Epithelial cell of prostate (primary cell): ENCODE results near the gene ACOT7.

Experiments
- DNase-seq: peaks from one replicate; pipeline ENCODE4 v3.0.0-alpha.2; 2011; ENCODE audit warnings: low read depth, low spot score
- H3K27ac ChIP-seq: fragments of 450-650 bp; 2 replicates; pipeline ENCODE4 v1.5.1; 2017; ENCODE audit warnings: mild to moderate bottlenecking

Gene ACOT7

DNA sequence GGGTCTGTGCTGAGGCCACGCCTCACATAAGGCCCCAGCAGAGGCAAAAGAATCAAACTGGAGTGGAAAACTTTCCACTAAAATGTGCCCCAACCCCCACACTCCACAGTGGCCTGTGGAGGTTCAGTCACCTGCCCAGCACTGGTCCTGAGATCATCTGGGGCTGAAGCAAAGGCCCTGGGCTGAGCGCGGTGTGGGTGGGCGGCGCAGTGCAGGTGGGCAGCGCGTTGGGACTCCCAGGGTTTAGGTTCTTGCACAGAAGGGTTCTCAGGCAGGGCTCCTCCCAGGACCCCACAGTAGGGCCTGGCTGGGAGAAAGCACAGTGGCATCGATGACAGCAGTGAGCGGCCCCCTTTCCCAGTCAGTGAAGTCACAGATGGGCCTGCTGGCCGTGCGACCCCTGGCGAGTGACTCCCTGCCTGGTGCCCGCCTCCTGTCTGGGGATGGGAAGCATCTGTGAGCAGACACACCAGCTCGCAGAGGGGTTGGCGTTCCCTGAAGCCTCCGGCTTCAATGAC is 118.9 kb downstream of the ACOT7 start:
- no peak overlapping the region for H3K27ac ChIP-seq
- no peak for DNase-seq

DNA sequence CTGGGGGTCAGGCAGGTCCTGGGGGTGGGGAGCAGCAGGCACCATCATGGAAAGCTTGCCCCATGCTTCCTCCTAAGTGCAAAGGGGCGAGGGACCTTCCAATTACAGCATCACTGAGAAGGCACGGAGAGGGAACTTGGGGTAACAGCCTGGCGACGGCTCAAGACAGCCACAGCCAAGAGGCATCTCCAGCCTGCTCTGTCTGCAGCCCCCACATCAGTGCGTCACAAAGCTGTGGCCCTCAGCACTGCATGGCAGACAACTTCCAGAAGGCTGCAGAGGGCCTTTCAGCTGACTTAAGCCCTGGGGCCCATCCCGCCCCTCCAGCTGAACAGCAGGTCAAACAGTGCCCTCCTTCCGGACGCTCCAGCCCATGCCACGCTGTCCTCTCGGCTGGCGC is 119.5 kb downstream of the ACOT7 start:
- DNase-seq = no peak
- H3K27ac ChIP-seq = no peak overlapping the region

DNA sequence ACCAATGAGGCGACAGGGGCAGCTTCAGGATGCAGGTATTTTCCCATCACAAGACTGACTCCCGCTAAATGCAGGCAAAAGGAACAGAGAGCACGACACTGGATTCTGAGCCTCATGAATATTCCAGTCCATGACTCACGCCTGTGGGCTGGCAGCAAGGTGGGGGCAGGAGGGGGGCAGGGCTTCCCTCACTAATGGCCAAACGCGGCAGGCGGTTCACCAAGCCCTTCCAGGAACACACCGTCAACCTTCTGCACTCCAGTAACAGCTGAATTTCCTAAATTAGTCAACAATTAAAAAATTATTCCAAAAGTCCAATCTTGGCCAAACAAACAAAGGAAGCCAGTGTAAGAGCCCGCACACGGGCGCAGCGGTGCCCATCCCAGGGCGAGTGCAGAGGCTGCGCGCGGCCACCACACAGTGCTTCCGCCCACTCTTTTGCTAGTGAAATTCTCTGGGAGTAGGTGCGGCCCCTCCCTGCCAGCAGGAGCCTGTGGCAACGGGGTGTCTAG is 120.1 kb downstream of the ACOT7 start:
- H3K27ac ChIP-seq = no peak overlapping the region
- DNase-seq = no peak

DNA sequence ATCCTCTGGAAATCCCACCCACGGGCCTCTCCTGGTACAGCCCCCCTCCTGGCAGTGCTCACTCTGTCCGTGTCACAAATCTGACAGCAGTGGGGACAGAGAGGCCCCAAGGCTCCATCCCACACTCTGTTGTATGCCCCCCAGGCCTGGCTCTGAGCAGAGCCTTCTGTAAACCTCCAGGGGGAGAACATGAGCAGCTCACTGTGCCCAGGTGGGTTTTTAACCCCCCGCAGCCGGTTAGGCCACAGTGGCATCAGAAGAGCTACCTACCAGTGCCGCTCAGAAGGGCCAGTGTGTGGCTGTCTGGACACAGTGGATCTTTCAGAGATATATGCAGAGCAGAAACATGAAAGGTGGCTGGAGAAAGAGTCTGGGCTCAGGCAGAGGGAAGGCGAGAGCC is 120.7 kb downstream of the ACOT7 start:
- DNase-seq = no peak
- H3K27ac ChIP-seq = no peak overlapping the region

DNA sequence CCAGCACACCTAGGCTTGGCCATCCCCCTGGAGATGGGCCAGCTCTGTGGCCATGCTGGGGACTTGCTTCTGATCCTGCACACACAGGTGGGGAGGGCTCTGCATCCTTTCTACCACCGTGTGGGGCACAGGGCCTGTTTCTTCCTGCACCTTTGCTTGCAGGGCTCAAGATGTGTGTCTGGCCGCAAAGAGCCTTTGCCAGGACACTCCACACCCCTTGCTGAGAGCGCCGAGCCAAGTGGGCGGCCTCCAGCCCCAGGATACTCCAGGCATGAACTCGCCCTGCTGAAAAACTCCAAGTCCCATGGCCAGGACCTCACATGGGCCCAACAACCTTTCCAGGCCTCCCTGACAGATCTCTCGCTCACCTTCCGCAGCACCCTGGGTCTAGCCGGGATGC is 121.1 kb downstream of the ACOT7 start:
- DNase-seq = no peak
- H3K27ac ChIP-seq = no peak overlapping the region

GRCh38 chr1:6271554-6271953 is 122.0 kb downstream of the ACOT7 start:
- no peak overlapping the region for H3K27ac ChIP-seq
- DNase-seq = no peak

- DNase-seq = no peak
- no peak overlapping the region for H3K27ac ChIP-seq
Observed at GRCh38 chr1:6271006-6271405, 122.6 kb downstream of the ACOT7 start.

- DNase-seq = no peak
- no peak overlapping the region for H3K27ac ChIP-seq
Observed at GRCh38 chr1:6270401-6270800, 123.2 kb downstream of the ACOT7 start.

- no peak overlapping the region for H3K27ac ChIP-seq
Observed at GRCh38 chr1:6269720-6270400, 123.7 kb downstream of the ACOT7 start.

DNA sequence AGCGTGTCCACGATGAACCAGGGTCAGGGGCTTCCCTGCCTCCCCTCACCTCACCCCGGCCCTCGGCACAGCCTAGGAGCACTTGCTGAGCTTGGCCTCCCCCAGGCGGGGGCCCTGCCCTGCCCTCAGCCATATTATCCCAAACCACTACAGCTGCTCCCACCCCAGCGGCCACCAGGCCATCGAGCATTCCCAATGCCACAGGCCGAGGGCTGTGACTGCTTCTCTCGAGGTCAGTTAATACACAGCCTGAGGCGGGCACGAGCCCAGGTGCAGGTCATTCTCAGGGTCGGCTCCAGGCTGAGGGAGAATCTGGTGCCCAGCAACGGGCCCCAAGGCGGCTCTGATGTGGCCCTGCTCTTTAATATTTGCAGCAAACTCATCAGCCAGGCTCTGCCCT is 124.3 kb downstream of the ACOT7 start:
- H3K27ac ChIP-seq = no peak overlapping the region
- no peak for DNase-seq

More at GRCh38 chr1:6269720-6270400, 123.7 kb downstream of the ACOT7 start:
- no peak for DNase-seq

DNA sequence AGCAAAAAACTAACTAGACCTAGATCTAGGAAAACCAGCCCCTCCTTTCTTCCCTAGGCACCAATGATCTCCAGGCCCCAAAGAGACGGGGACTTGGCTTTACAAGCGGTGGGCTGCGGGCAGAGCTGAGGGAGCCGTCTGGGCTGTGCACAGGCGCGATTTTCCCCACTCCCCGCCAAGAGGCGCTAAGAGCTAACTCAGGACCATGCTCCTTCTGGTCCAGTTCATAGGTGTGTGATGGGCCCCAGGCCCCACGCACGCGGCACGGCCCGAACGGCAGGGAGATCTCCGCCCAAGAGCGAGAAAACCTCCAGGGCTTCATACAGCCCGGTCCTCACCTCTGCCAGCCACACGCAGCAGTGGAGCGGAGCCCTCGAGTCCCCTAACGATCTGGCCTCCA is 125.2 kb downstream of the ACOT7 start:
- H3K27ac ChIP-seq = peak overlapping the region; percentile 61
- DNase-seq = no peak

- DNase-seq = no peak
- H3K27ac ChIP-seq = peak overlapping the region; percentile 61
Observed at GRCh38 chr1:6267686-6268322, 125.8 kb downstream of the ACOT7 start.

DNA sequence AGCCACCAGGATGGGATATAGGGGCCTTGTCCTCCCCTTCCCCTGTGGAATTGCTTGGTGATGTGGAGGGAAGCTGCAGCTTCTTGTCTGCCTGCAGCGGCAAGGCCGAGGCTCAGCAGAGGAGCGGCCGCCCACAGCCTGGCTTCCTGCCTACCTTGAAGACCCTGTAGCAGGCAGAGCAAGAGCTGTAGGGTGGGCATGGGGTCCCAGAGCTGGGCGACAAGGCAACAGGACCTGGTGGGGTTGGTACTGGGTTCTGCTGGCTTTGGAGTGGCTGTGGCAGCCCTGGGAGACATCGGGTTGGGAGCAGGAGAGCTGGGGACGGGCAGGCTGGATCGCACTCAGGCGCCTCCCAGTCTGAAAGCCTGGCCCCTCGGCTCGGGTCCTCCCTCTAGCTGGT is 126.9 kb downstream of the ACOT7 start:
- DNase-seq = no peak
- peak overlapping the region; percentile 61 for H3K27ac ChIP-seq

DNA sequence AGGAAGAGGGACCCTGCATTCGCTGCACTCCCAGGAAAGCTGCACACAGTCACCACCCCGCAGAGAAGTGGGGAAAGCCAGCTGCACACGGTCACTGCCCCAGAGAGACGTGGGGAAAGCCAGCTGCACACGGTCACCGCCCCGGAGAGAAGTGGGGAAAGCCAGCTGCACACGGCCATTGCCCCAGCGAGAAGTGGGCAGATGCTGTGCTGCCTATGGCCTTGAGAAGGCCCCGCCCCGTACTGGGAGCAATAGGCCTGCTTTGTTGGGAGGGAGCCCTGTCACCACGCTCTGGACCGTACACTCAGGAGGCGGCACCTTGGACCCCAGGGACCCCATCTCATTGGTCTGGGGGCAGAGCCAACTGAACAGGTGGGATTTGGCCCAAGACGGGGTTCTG is 128.4 kb downstream of the ACOT7 start:
- no peak for DNase-seq
- no peak overlapping the region for H3K27ac ChIP-seq

DNA sequence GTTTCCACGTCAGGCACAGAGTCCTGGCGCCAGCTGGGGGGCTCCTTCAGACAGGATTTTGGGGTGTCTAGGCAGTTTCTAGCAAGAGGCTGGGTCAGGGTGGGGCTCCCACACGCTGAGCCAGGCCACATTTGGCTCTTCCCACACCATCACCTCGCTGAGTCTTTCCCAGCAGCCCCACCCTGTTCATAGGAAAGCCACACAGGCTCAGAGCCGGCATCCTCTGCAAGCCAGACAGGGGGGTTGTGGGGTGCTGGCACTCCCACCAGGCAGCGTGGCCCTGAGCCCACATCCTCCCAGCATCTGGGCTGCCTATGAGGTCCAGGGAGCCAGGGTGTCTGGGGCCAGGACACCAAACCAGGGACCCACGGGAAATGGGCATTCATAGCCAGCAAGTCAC is 129.9 kb downstream of the ACOT7 start:
- no peak for DNase-seq
- H3K27ac ChIP-seq = no peak overlapping the region

- DNase-seq = no peak
- H3K27ac ChIP-seq = no peak overlapping the region
Observed at GRCh38 chr1:6262555-6263420, 130.8 kb downstream of the ACOT7 start.

GRCh38 chr1:6261615-6261995 is 132.0 kb downstream of the ACOT7 start:
- no peak for DNase-seq
- H3K27ac ChIP-seq = peak overlapping the region; percentile 79

- H3K27ac ChIP-seq = peak within 1 kb of the TSS; percentile 79
- DNase-seq = no peak
Observed at GRCh38 chr1:6260961-6261614, 132.5 kb downstream of the ACOT7 start, which contains the start of gene GPR153. Gene GPR153, minus strand, starts transcription at chr1:6261098. Its CDS starts 6,193 bp downstream, at chr1:6254905.

GRCh38 chr1:6260433-6260934 is 133.1 kb downstream of the ACOT7 start:
- no peak for DNase-seq
- peak overlapping the region; percentile 79 for H3K27ac ChIP-seq
